ENCODE results near the gene TMEM101. TPM values are rescaled to one million over a fixed set of nuclear protein-coding genes. Genes with fewer than 3 reads are reported as not detected.

Gene TMEM101
- total RNA-seq: 10 to 100 TPM; 15.6 to 22.1 (median 17.9) TPM
- polyA plus RNA-seq: 10 to 100 TPM; 15.7 to 26.4 TPM
- long read RNA-seq, donor 1, transcript TMEM101-201 (4 exons, 1,536 nt): major isoform, 34 of 37 reads
- long read RNA-seq, donor 1, partial matches to known transcripts: 3 of 37 reads
- long read RNA-seq, donor 1, other reads (novel, unspliced or antisense): 0 of 37 reads
- long read RNA-seq, donor 2, transcript TMEM101-201 (4 exons, 1,536 nt): major isoform, 32 of 41 reads
- long read RNA-seq, donor 2, partial matches to known transcripts: 1 of 41 reads
- long read RNA-seq, donor 2, other reads (novel, unspliced or antisense): 8 of 41 reads
- long read RNA-seq, donor 3, transcript TMEM101-201 (4 exons, 1,536 nt): major isoform, 44 of 51 reads
- long read RNA-seq, donor 3, partial matches to known transcripts: 3 of 51 reads
- long read RNA-seq, donor 3, other reads (novel, unspliced or antisense): 2 of 51 reads

GRCh38 chr17:44014437-44015172, at the start of gene TMEM101:
TMEM101 (minus strand) TSS chr17:44014963; CDS start chr17:44014952, 11 bp downstream.
- DNase-seq (peak; percentile 87 to 93), ATAC-seq (peak; percentile 83 to 97 (median 94))
- Histone ChIP-seq H3K27ac (peak within 1 kb of the TSS in 9 of 10 donors; percentile 57 to 92 (median 78)), H3K4me3 (peak within 1 kb of the TSS; percentile 61 to 99 (median 76)), H3K9me3 (no peaks in the 10 kb centered on the region), H3K36me3 (peaks cover 0 to 28% (median 0%) of the 10 kb centered on the region in 9 donors), H3K27me3 (no peaks in the 10 kb centered on the region), H3K4me1 (peaks cover 0 to 46% (median 28%) of the 10 kb centered on the region in 9 donors)
- 0 to 1% methylated on average over 42 to 43 of the region's 43 CpGs for WGBS, 2 donors
- TF ChIP-seq CTCF (IDR thresholded peaks at IDR 0.05): no peak
- intact Hi-C loops (cut with DNase I): loop anchor here in 3 of 10 donors (2.0 to 10.0 kb wide), 4 partner anchors 56 to 100 kb away; partner anchors contain the start of gene G6PC3 (in 2 of the 3)

- DNase-seq (no peak), ATAC-seq (no peak)
- Histone ChIP-seq H3K9me3 (no peaks in the 10 kb centered on the region), H3K4me3 (no peak overlapping the region), H3K4me1 (peaks cover 4 to 55% (median 31%) of the 10 kb centered on the region in 9 donors), H3K27ac (no peak overlapping the region), H3K36me3 (peaks cover 0 to 58% (median 5%) of the 10 kb centered on the region in 9 donors), H3K27me3 (no peaks in the 10 kb centered on the region)
- intact Hi-C loops (cut with DNase I): no loop called here
- 66 to 77% methylated on average over 10 of the region's 10 CpGs for WGBS, 2 donors
- no peak for TF ChIP-seq CTCF (IDR thresholded peaks at IDR 0.05)
Observed at GRCh38 chr17:44063704-44064639, 49.2 kb upstream of the TMEM101 start.

- intact Hi-C loops (cut with DNase I): no loop called here
- Histone ChIP-seq H3K27me3 (no peaks in the 10 kb centered on the region), H3K4me1 (peaks cover 4 to 60% (median 31%) of the 10 kb centered on the region in 9 donors), H3K27ac (no peak overlapping the region), H3K4me3 (no peak overlapping the region), H3K36me3 (peaks cover 0 to 68% (median 12%) of the 10 kb centered on the region in 9 donors), H3K9me3 (no peaks in the 10 kb centered on the region)
- ATAC-seq (no peak), DNase-seq (no peak)
- no peak for TF ChIP-seq CTCF (IDR thresholded peaks at IDR 0.05)
- 94 to 95% methylated on average over 15 of the region's 15 CpGs for WGBS, 2 donors
Observed at GRCh38 chr17:44062871-44063270, 48.1 kb upstream of the TMEM101 start.
